DMS 273 (cell line): Measurements from ENCODE around the gene VTI1A.

Experiments
- DNase-seq: peaks from one replicate; lab custom pipeline; 2025; ENCODE audit not compliant: unreplicated experiment; lab: John Stamatoyannopoulos, UW

The VTI1A gene

DNA sequence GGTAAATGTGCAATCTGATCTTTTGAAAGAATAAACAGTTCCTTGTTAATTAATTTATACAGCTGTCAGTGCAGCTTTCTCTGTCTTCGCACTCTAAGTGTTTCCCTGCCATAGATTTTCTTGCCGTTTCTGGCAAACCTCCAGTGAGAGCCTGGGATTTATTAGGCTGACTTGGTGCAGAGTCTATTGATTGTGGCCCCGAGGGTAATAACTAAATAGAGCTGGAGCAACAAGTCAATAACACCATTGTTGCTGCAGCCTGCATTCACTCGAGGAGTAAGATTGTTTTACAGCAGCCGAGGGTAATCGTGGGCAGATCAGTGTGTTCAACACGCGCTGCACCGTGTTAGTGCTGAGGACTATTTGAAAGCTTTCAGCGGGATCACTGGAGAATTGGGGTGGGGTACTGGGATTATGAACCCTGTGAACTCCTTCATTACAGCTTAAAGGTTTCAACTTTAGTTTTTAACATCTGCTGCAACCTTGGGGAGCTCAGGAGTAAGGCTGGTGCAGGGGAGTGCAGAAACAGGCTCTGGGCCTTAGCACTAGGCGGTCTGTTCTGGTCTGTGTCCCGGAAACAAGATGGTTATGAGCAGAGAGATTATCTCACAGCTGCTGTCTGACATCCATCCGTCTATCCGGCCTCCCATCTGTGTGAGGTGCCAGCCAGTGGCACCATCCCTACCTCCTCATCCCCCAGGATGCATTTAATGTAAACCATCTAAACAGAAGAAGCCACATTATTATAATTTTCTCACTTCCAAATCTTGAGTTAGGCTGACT is 329.1 kb downstream of the VTI1A start:
- peak; percentile 62 for DNase-seq

DNA sequence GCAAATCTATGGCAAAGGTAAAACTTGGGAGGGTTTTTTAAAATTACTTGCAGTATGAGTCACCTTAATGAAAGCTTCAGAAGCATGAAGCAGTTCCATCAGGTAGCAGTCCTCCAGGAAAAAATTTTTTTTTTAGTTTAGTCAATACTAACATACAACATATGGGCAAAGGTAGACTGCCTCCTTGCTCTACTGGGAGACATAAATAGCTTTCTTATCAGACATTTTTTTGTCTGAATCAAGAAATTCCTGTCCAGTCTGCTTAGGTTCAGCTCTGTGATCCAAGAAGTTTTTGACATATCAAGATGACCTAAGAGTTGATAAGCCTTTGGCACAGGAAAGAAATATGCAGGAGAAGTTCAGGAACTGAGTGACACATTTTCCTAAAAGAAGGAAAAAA is 331.6 kb downstream of the VTI1A start:
- no peak for DNase-seq

DNA sequence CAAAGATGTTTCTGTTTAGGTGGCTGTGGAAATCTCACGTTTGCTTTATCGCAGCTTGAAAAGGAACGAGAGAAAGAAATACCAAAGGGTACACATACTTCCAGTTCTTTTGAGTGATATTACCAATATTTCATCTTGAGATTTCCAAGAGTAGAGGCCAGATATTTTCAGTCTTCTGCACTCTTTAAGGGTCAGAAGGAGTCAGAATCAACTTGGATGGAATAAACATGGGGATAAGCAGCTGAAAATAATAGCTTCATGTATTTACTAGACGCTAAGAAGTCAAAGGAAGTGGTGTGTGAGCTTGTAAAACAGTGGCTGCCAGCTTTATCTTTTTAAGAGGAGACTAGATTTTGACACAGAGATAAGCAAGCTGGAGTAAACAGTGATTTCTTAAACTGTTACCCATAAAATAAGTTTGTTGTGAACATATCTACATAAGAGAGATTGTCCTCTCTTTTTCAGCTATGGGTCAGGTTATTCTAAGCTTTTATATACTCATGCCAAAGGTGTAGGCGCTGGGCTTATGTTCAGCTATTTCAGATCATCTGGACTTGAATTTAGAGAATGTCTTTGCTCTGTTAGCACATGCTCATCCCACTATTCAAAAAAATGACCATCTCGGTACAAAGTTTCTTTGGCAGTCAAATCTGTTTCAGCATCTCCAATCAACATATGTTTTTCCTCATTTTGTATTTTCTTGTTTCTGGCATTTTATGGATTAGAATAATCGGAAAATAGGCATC is 332.2 kb downstream of the VTI1A start:
- no peak for DNase-seq

DNA sequence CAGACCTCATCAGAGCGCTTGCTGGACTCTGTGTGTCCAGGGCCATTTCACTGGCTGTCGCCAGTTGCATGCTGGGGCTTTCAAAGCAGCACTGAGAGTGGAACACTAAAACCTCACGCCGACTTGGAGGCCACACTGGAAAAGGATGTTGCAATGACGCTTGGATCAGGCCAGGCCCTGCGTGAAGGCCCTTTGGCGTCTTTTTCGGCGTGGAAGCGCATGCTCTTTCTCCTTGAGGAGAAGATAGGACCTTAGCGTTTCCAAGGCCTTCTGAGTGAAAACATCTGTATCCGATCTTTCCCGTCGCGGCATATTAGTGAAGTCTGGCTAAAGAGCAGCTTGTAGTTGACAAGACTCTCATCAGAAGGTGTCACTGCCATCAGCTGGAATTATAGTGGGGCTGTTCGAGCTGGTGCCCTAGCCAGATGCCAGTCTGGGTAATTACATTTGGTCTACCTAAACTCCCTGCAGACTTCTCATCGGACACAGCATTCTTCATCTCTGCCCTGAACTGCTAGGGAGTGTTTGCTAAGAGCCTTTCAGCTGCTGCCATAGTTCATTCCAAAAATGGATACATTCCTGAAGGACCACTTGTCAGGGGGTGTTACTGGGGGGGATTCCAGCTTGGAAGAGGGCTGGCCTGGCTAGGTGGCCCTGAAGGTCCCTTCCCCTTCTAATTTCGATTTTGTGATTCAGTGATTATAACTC is 335.3 kb downstream of the VTI1A start:
- DNase-seq: peak; percentile 9

DNA sequence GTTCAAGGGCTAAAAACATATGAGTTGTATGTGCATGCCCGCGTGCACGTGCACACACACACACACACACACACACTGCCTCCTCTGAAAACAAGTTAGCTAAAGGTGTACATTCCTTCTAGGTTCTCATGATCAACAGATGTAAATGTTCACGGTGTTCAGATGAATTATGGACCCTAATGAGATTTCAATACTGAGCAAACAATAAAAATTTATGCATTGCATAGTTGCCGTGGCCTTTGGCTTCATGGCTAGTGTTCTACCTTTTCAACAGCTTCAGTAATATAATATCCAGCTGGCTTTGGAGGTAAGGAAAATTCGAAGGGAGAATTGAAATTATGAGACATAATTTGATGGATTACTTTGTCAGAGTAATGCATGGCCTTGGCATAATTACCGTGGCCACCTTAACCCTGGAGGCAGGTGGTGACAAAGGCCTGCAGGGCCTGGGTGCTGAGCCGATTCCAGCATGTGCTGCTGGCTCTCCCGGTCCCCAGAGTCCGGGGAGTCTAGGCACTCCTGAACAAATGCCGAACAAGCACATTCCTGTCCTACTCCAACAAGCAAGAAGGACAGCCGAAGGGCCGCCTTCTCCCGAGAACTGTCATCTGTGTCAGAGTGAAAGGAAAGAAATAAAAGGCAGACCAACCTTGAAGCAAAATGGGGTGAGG is 336.5 kb downstream of the VTI1A start:
- DNase-seq: peak; percentile 16

DNA sequence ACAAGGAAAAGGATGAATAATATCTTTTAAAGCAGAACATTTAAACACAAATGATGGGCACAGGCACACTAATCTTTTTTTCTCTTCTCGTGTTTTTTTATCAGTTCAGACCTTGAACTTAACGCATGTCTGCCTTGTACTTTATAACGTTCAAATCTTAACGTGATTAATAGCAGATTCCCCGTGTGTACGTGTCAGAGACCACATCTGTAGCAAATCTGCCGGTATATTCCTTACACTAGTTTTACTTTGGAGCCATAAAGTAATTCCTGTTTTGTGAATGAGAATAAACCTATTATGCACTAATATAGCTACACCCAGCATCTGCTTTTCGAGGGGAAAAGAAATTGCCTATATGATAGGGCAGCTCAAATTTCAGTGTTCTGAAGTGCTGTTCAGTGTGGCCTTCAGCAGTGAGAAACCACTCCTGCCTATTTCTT is 337.0 kb downstream of the VTI1A start:
- DNase-seq: peak; percentile 45

DNA sequence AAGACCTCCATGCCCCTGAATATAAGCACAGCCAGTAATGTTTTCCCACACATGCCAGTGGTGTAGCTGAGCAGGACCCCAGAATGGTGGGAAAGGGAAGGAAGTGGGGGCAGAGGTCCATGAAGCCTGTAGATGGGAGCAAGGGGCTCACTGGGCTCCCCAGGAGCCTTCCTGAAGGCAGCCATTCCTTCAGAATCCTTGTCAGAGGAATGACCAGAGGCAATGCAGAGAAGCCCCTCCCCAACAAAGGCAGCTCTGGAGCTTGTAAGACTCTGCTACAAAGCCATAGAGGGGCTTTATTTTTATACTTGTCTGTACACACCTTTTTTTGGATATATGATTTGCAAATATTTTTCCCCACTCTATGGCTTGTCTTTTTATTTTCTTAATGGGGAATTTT is 338.1 kb downstream of the VTI1A start:
- no peak for DNase-seq

DNA sequence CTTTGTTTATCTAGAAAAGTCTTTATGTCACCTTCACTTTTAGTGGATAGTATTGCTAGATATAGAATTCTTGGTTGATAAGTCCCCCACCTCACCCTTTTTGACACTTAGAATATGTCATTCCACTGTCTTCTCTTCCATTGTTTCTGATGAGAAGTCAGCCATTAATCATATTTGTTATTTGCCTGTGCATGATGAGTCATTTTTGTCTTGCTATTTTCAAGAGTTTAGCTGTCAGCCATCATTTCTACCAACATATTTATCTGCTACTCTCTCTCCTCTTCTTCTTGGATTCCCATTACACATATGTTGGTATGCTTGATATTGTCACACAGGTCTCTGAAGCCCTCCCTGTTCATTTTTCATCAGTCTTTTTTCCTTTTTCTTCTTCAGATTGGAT is 342.2 kb downstream of the VTI1A start:
- DNase-seq: no peak

DNA sequence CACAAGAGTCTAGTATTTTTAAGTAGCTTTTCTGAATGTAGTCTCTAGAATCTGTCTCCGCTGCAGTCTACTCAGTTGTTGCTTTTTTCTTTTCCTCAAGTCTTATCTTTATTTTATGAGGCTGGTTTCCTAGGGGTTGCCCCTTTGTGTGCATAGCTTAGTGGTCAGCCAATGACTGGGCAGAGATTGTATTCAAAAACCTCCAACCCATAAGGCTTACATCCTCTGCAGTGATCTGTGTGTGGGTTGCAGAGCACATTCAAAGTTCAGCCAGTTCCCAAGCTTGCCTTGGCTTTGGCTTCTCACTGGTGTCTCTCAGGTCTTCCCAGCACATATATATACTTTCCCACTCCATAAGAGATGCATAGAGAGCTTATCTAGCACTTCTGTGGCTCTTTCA is 343.0 kb downstream of the VTI1A start:
- no peak for DNase-seq

DNA sequence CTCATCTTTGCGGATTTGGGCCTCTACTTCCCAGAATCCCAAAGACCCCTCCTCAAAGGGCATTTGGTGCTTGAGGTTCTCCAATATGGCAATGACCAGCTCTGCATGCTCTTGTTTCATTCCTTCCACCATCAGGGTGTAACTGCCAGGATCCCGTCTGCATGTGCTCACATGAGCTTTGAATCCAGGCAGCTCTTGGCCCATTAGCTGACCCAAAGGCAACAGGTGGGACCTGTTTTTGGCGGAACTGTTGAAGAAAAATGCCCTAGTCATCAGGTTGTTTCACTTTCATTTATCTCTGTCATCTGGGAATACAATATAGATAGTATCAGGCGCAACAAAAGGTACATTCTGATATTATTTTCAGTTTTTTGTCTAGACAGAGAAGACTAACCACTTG is 343.9 kb downstream of the VTI1A start:
- DNase-seq: no peak

DNA sequence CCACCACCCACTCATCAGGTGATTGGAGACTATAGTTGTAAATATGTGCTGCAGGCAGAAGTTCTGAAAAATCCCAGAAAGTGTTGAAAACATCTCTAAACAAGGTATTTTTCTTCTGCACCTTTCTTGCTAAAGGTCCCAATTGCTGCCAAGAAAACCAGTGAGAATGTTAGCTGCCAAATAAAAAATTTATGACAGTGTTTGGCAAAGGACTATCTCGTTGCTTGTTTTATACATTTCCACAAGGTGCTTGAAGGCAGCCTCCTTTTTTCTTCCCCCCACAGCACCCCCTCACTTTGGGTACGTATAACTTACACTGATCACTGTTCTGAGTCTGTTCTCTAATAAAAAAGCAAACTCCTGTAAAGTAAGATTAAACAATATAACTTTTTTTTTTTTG is 344.4 kb downstream of the VTI1A start:
- DNase-seq: no peak

DNA sequence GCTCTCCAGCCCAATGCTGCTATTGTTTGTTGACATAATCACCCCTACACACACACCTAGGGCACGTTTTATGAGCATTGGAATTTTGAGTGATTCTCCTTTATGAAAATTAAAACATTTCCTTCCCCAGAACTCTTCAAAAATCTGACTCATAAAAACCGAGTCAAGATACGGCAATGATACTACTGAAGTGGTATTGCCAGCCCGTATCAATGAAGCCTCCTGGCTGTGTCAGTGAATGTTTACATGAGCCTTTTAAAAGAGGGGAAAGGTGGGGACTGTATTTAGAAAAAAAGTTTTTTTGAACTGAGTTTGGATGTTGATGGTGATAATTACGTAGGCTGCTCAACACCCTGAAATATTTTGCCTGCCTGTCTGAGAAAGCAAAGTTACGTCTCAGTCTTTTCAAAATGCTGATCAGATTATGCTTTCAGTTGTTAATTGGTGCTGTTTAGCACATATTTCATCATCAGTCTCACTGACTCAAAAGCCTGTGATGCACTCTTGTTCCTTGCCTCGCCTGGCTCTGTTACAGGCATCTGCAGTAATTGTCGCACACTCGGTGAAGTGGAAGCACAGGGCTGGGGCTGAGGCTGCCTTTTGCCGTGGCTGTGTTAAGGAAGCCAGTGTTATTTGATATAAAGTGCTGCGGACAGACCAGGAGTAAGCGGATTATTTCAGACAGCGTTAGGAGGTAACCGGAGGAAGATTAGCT is 345.6 kb downstream of the VTI1A start:
- peak; percentile 59 for DNase-seq

DNA sequence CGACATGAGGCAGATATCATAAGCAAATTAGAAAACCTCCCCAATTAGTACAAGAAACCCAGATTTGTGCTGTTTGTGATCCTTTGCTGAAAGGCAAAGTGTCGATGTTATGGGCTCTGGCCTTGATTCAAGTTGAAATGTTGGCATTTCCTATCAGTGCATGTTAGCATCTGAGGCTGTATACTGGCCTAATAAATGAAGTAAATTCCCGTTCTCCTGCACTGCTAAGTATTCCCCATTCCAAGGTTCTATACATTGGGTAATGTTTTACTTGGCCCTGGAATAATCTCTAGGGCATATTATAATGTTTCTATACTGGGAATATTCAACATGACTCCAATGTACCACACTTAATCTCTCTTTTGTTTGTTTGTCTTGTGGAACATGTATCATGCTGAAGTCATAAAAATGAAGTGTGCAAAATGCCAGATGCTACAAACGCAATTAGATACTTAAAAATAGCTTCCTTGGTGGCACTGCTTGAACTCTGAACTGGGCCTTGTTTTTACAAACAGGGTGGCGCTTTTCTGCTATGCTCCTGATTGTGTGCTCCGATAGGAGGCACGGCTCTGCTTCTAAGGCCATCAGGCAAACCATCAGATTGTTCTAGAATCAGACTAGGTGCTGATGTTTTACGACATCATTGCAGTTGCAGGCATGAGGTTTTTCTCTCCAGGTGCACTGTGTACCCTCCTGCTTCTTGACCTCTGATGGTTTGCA is 346.3 kb downstream of the VTI1A start:
- peak; percentile 59 for DNase-seq

DNA sequence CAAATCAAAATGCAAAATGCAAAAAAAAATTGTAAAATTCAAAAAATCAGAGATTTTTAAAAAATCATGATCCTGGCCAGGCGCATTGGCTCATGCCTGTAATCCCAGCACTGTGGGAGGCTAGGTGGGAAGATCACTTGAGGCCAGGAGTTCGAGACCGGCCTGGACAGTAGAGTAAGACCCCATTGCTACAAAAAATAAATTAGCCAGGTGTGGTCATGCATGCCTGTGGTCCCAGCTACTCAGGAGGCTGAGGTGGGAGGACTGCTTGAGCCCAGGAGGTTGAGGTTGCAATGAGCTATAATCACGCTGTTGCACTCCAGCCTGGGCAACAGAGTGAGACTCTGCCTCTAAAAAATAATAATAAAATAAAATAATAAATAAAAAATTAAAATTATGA is 347.2 kb downstream of the VTI1A start:
- DNase-seq: no peak

DNA sequence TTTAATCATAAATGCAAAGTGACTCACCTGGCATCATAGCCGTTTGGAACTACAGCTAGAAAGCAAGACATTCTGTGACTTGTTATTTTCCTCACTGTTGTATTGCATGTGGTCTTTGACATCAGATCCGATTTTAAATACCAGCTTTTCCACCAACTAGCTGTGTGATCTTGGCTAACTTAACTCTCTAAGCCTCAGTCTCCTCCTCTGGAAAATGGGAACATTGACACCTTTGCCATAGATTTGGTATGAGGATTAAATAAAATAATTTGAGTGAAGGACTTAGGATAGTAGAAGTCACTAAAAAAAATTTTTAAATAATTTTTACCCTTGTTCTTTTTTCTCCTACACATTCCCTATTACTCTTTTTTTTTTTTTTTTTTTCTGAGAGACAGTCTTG is 348.1 kb downstream of the VTI1A start:
- peak; percentile 22 for DNase-seq

DNA sequence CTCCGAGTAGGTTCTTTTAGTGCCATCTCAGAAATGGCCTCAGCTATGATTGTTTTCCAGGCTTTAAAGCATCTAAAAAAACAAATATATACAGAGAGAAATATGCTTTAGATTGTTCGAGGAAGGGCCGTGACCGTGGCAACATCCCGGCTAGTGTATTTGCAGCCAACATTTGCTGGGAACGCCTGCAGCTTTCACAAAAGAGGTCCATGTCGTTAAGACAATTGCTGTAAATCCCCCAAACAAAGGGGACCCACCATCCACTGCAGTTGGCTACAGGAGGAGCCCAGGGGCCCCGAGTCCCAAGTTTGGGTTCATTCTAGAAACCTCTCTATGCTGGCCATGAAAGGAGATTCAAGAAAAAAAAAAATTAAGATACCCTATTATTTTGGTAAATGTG is 350.2 kb downstream of the VTI1A start:
- DNase-seq: no peak

DNA sequence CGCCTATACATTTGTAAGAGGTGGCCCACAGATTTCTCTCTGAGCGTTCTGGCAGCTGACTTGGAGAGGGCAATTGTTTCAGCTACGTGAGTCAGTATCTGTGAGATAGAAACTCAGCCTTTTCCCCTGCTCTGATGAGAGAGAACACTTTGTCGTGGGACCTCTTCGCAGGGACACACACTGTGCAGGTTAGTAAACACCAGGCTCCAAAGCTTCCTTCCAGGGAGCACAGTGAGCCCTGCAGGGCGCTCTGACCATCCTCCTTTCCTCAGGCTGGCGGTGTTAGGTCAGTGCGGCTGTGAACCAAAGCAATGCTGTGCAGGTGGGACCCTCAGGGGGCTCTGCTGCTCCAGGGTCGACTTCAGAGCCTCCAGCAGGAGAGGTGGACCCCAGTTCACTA is 350.8 kb downstream of the VTI1A start:
- DNase-seq: no peak

DNA sequence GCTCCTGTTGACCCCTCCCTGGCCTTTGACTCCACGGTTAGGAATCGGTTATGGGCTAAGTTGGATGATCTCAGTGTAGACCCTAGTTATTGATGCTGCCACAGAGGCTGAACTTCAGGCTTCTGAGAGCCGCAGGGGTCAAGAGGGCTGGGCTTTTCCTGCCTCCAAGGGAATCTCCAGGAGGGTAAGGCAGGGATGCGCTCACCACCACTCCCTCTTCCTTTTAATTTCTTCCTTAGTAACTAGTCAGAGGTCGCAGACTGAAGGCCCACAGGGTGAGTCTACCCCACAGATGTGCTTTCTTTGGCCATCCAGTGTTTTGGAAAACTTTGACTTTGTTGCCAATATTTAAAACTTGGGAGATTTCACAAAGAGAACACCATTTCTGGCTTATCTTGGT is 352.0 kb downstream of the VTI1A start:
- DNase-seq: no peak

DNA sequence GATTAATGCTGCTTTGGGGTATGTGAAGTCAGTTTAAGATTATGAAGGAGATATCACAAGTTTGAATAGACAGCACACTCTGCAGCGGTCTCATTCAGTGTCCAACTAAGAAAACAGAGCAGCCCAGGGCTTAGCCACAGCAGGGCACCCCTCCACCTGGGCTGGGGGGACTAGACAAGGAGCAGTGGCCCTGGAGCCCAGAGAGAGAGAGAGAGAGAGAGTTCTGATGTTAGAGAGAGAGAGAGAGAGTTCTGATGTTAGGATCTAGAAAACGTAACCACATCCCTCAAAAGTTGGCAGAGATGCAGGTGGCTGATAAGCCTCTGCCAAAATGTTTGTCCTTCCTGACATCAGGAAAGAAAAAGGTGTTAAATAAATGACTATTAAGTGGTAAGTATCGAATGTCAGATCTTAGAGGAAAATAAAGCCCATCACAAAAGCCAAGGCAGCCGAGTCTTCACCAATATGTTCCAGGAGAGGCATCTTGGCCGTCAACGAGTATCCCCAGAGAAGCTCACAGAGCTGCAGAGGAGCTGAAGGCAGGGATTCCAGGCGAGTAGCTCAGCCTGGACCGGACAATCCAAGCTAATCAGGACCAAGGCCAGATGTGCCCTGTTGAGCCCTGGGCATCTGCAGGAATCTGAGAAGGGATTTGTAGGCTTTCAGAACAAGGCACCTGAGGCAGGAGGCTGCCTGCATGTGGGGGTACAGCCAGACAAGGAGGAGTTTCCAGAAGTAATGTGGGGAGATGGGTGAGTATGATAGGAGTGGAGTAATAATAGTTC is 352.9 kb downstream of the VTI1A start:
- peak; percentile 18 for DNase-seq
